Lower leg skin (tissue), 3 donors: Measurements from ENCODE around the gene TAC3.
"Not testable (repeated sequence)": the region's sequence is repeated elsewhere in the genome, so short reads cannot be mapped to it uniquely, and the experiment has no call there.

ENCODE experiments used
- POLR2A ChIP-seq, 2 donors: fragments of 450-650 bp; IDR thresholded peaks; one replicate each; pipeline ENCODE4 v1.6.1; 2016 to 2017; ENCODE audit warnings: antibody characterized with exemption in 2 of 2, mild to moderate bottlenecking in 1 of 2, moderate library complexity in 1 of 2
- TF ChIP-seq, protein P1 (sequence below), 3 donors: fragments of 450-650 bp; IDR thresholded peaks; one replicate each; pipeline ENCODE4 v1.5.1; 2016; ENCODE audit warnings: antibody characterized with exemption in 3 of 3, mild to moderate bottlenecking in 3 of 3, moderate library complexity in 2 of 3

GRCh38 chr12:56962247-56962646 is 54.1 kb downstream of the TAC3 start:
- TF ChIP-seq, protein P1, sequence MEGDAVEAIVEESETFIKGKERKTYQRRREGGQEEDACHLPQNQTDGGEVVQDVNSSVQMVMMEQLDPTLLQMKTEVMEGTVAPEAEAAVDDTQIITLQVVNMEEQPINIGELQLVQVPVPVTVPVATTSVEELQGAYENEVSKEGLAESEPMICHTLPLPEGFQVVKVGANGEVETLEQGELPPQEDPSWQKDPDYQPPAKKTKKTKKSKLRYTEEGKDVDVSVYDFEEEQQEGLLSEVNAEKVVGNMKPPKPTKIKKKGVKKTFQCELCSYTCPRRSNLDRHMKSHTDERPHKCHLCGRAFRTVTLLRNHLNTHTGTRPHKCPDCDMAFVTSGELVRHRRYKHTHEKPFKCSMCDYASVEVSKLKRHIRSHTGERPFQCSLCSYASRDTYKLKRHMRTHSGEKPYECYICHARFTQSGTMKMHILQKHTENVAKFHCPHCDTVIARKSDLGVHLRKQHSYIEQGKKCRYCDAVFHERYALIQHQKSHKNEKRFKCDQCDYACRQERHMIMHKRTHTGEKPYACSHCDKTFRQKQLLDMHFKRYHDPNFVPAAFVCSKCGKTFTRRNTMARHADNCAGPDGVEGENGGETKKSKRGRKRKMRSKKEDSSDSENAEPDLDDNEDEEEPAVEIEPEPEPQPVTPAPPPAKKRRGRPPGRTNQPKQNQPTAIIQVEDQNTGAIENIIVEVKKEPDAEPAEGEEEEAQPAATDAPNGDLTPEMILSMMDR (IDR thresholded peaks at IDR 0.05), result not testable (repeated sequence)
- TF ChIP-seq POLR2A (IDR thresholded peaks at IDR 0.05), result not testable (repeated sequence)
